DOHH2 (cell line): ENCODE measurements around the gene MSH6.

ENCODE experiments used
- EZH2phosphoT487 ChIP-seq: fragments of 200-600 bp; sonication (generic); IDR thresholded peaks from 2 replicates; pipeline ENCODE4 v1.6.1; 2017; ENCODE audit warnings: borderline replicate concordance, mild to moderate bottlenecking, antibody characterized with exemption, low read length, moderate library complexity, mixed read lengths
- TF ChIP-seq, protein P1 (sequence below): fragments of 200-600 bp; sonication (generic); IDR thresholded peaks from one replicate; pipeline ENCODE4 v1.5.1; 2014; ENCODE audit warnings: antibody characterized with exemption, mild to moderate bottlenecking, low read depth, low read length; ENCODE audit not compliant: poor library complexity, severe bottlenecking

DNA sequence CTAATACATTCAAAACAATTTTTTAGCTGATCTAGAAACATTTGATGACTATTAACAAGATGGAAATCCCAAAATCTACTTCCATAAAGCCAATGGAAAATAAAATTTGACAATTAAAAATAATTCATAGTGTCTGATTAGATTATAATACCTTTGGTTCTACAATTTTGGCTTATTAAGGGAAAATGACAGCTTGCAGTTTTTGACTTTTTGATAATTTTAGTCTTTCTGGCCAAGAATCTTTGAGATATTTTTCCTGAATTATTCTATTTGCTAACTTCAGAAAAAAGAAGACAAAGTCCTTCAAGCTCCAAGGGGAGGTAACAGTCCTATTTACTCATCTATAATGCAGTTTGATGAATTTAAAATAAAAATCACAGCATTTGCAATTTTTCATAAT is 39.6 kb downstream of the MSH6 start:
- TF ChIP-seq, protein P1, sequence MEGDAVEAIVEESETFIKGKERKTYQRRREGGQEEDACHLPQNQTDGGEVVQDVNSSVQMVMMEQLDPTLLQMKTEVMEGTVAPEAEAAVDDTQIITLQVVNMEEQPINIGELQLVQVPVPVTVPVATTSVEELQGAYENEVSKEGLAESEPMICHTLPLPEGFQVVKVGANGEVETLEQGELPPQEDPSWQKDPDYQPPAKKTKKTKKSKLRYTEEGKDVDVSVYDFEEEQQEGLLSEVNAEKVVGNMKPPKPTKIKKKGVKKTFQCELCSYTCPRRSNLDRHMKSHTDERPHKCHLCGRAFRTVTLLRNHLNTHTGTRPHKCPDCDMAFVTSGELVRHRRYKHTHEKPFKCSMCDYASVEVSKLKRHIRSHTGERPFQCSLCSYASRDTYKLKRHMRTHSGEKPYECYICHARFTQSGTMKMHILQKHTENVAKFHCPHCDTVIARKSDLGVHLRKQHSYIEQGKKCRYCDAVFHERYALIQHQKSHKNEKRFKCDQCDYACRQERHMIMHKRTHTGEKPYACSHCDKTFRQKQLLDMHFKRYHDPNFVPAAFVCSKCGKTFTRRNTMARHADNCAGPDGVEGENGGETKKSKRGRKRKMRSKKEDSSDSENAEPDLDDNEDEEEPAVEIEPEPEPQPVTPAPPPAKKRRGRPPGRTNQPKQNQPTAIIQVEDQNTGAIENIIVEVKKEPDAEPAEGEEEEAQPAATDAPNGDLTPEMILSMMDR = no peak
- no peak for TF ChIP-seq EZH2phosphoT487
